HG03108 (cell line): ENCODE data around the gene HECTD2.
"Not testable (repeated sequence)": the region's sequence is repeated elsewhere in the genome, so short reads cannot be mapped to it uniquely, and the experiment has no call there.

ENCODE experiments used
- ATAC-seq: cut with Tn5 transposase; IDR thresholded peaks from one replicate; pipeline ENCODE4 v1.9.1; 2021; ENCODE audit warnings: moderate library complexity; ENCODE audit not compliant: unreplicated experiment

HECTD2 gene

DNA sequence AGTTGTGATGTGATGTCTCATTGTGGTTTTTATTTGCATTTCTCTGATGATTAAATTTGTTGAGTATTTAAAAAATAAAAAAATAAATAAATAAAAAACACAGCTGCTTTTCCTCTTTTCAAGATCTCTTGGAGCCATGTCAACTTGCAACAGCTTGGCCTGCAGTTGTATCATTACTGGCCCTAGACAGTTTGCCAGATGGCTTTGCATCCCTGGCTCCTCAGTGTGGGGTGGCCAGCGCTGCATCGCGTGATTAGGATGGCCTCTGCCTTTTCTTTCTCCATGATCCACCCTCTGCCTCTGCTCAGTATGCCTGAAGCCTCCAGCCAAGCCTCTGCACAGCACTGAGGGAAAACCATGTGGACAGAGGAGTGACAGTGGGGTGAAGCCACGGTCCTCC lies 126.0 kb downstream of the HECTD2 start:
- no peak for ATAC-seq

DNA sequence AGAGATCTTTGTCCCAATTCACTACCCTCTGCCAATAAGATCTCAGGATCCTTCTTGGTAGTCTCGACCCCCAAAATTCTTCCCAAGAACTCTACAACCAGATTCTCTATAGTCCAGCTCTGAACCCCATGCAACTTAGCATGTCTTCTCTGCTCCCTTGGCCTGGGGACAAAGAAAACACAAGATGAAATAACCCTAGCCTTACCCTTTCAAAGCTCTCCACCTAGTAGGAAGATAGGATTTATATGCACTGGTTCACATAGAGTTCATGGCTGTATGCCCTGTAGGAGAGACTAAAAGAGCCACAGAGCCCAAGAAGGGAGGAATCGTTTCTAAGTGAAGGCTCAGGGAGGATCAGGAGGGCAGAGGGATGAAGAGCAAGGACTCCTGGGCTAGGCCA lies 126.6 kb downstream of the HECTD2 start:
- ATAC-seq, result no peak

DNA sequence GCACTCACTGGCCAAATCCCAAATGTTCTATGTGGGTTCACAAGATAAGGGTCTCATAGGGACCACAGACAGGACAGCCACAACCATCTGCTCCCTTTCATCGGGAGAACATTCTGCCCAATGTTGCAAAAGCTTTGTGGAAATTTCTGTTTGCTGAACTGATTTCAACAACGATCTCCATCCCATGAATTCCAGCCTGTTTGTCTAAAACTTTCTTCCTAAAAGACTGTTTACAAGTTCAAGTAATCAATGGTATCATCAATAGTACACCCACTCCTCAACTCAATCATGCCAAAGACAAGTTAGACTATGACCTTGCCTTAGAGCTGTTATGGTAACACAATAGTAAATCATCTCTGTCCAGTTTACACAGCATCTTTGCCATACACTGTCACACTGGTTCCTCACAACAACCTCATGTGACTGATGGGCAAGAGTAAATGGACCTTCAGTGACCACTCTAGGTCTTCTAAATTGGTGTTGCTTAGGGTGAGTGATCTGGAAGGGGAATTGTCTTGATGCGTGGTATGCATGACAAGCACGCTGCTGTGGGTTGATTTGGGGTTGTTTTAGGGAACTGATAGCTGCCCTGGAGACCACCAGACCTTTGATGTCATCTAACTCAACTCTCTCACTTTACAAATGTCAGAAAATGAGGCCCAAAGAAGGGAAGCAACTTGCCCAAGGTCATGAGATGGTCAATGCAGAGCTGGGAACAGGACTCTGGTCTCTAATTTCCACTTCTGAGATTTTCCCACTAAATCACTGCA lies 127.7 kb downstream of the HECTD2 start:
- no peak for ATAC-seq

DNA sequence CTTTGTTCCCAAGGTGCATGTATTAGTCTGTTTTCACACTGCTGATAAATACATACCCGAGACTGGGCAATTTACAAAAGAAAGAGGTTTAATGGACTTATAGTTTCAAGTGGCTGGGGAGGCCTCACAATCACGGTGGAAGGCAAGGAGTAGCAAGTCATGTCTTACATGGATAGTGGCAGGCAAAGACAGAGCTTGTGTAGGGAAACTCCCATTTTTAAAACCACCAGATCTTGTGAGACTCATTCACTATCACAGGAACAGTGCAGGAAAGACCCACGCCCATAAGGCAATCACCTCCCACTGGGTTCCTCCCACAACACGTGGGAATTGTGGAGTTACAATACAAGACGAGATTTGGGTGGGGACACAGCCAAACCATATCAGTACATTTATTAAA lies 129.8 kb downstream of the HECTD2 start:
- ATAC-seq, result no peak

DNA sequence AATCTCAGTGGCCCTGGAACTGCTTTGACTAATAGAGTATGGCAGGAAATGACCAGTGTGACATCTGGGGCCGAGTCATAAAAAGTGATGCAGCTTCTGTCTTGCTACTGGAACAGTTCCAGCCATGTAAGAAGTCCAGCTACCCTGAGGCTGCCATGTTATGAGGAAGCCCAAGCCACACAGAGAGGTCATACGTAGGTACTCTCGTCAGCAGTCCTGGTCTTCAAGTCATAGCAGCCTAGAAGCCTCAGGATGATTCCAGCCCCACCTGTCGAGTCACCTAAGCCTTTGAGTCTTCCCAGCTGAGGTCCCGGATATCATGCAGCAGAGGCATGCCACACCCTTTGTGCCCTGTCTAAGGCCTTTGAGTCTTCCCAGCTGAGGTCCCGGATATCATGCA lies 130.6 kb downstream of the HECTD2 start:
- ATAC-seq, result no peak

DNA sequence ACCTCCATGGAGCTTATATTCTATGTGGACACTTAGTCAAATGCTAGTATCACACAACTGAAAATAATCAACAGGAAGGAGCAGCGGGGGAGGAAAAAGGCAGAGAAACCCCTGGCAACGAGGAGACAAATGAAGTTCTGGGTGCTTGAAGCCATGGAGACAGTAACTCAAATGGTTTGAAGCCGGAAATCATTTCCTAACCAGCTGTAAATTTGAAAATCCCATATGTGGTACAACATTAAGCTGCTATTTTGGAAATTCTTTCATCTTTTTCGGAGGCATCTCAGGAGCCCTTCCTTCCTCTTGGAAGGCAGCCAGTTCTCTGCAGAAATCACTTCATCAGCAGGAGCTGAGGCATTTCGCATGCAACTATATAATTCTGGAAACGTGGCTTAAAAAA lies 131.3 kb downstream of the HECTD2 start:
- no peak for ATAC-seq

DNA sequence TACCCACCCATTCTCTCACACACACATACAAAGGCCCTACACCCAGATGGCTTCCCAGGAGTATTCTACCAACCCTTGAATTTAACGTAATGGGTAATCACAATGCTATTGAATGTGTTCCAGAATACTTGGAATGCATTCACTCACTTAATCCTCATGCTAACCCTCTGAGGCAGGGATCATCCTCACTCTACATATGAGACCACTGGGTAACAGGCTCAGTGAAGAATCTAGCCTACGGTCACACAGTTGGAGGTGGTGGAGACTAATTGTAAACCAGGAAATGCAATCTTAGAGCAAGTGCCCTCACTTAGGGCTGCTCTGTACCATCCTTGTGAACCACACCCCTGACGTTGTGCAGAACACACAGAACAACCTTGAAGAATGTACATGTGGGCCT lies 135.2 kb downstream of the HECTD2 start:
- ATAC-seq, result no peak

DNA sequence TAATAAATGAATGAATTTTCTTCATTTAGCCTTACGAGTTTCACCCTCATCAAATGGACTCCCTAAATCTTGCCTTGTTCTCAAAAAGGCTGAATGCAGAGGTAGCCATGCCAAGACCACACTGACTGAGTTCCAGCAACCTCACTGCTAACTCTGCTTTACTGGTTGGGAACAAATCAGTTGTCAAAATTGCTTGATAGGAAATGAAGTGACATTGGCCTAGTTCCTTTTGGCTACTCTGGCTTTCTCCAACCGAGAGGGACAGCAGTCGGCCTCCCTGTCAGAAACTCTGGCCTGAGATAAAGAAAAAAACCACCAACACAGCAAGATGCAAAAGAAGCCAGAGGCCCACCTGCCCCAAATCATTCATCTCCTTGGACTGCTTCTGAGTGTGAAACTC lies 135.7 kb downstream of the HECTD2 start:
- ATAC-seq, result no peak

DNA sequence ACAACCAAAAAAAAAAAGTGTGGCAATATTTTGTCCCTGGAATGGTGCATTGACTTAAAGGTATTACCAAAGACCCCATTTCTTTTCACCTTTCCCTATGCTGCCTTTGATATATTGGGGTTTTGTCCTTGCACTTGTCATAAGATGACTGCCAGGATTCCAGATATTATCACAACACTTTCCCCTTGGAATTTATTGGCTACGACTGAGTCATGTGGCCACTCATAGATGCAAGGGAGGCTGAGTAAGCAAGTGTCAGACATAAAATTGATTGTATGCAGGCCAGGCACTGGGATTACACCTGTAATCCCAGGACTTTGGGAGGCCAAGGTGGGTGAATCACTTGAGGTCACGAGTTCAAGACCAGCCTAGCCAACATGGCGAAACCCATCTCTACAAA lies 139.1 kb downstream of the HECTD2 start:
- ATAC-seq, result no peak

DNA sequence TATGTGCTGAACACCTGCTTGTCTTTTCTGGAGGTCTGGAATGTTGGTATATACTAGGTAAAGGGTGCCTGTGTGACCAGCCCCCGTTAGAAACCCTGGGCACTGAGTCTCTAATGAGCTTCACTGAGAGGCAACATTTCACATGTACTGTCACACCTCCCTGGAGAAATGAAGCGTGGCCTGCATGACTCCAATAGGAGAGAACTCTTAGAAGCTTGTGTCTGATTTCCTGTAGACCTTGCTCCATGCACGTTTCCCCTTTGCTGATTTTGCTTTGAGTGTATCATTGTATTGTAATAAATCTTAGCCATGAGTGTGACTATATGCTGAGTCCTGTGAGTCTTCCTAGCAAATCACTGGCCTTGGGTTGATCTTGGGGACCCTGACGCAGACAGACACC lies 139.9 kb downstream of the HECTD2 start:
- ATAC-seq, result no peak

DNA sequence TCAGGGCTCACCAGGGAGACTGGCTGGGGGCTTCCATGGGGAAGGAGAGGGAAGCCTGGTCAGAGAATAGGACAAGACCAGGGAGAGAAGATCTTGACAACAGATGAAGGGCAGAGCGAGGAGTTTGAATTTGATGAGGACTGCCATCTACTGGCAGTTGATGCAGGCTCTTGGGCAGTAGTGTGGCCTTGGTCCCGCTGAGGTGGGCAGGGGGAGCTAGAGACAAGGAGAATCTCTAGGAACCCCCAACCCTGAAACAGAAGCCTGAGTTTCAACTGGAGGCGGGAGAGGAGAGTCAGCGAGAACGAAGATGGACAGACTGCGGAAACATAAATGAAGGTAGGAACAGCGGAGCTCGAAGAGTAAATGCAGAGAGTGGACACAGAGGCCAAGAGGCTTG lies 141.7 kb downstream of the HECTD2 start:
- ATAC-seq, result no peak

DNA sequence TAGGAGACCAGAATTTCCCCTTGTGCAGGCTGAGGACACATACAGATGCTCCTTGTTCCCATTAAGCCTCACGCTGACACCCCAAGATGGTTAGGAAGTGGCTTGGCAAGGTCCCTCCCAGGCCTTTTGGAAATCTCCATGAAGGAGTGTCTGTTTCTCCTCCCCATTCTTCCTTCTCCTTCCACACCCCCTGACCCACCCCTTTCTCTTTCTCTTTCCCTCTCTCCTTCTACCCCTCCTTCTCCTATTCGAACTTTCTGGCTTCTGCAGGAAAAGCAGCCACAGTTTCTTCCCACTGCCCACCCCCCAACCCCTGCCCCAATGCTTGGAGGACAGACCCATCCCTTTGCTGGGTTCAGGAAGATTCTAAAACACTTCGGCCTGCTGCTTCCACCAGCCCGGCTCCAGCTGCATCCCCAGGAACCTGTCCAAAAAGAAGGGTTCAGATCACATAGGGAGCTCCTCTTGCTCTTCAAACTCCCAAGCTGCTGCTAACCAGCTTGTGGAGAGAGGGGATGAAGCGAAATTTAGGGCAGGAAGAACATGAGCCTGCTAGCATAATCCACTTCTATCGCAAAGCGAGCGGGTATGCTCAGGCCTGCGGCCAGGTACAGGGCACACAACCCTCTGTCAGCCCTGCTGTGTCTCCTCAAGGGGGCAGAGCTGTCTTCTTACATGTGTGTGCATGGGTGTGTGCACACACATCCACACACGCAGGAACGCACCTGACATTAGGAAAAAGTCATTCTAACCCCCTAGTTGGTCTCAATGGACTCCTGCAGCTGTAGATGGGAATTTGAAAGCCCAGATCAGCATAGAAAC lies 142.3 kb downstream of the HECTD2 start:
- ATAC-seq, result no peak

DNA sequence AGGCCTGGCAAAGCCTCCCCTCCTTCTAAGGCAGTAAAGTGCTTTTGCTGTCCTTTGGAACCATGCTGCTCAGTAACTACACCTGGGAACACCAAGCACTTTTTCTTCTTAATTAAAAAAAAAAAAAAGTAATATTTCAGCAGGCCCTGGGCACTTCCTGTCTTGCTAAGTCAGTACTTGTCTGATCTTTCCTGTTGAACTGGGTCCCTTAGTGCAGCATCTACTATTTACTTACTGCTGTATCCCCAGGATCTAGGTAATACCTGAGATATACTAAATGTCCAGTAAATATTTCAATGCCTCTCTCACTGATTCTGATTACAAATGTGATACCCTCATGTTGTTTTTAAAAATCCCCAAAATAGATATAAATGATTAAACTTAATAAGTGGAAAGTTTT lies 145.3 kb downstream of the HECTD2 start:
- no peak for ATAC-seq

DNA sequence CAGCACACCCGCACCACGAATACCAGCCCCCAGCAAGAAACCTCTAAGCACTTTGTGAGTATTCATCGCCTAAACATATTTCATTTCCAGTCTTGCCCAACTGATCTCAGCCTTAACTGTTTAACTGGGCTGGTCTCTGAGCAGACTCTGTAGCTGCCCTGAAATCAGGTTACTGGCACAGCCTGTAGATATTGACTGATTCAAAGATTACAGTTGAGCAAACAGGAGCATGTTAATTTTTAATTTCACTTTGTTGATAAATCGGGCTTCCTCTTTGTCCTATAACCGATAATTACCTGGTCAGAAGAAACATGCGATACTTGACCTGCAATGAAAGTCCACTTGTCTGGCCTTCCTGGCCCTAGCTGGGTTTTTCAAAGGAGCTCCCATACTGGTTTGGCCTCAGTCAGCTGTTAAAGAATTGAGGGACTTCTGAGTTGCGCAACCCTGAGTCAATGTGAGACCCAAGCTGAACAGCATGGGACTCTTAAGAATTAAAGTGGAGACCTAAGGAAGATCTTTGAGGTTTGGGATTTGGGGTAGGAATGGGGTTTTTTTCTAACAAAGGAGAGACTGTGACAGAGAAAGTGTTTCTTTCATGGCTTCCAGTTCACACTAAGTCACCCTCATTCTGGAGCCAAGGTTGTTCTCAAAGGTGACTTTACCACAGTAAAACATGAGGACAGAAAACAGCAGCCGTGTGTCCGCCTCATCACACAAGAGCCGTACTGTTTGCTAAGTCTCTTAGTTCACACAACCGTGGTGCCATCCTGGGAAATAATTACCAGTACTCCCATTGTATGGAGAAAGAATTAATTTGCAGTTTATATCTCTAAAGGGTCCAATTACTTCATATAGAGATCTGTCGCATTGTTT lies 146.8 kb downstream of the HECTD2 start:
- ATAC-seq, result no peak

DNA sequence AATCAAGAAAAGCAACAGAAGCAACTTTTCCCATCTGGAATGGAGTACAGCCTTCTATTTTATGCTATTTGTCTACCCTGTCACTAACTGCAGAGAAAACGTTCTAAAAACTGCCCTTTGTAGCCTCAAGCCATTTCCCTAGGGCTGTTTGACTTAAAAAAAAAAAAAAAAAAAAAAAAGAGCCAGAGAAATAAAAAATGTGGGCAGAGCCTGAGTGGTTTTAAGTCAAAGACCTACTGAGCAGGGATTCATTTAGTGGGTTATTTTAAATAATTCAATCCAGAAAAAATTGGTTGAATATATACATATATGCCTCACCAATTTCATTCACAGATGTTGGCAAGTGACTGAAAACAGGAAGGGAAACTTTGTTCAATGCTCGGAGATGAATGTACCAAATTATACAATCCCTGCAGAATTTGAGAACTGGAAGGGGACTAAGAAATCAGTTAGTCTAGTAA lies 147.5 kb downstream of the HECTD2 start:
- ATAC-seq, result no peak

DNA sequence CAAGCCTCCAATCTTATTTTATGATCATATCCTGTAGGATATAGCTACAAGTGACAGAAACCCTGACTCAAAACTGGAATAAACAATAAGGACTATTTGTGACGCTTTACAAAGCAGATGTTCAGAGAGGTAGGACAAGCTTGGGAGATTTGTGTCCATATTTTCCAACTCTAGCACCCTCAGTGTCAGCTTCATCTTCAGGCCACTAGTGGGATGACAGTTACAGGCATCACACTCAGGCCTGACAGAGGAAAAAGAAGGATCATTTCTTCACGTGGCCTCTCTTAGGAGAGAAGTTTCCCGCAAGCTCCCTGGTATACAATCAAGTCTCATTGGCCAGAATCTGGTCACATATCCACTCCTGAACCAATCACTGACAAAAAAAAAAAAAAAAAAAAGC lies 148.3 kb downstream of the HECTD2 start:
- ATAC-seq, result no peak

DNA sequence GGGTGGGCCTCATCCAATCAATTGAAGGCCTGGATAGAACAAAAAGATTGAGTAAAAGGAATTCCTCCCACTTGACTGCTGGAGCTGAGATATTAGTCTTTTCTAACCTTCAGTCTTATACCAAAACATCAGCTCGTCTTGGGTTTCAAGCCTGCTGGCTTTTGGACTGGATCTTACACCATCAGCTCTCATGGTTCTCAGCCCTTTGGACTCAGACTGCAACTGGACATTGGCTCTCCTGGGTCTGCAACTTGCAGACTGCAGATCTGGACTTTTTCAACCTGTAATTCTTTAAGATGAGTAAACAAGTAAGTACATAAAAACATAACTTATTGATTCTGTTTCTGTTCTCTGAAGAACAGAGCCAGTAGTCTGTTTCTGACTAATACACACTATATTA lies 149.0 kb downstream of the HECTD2 start:
- no peak for ATAC-seq

DNA sequence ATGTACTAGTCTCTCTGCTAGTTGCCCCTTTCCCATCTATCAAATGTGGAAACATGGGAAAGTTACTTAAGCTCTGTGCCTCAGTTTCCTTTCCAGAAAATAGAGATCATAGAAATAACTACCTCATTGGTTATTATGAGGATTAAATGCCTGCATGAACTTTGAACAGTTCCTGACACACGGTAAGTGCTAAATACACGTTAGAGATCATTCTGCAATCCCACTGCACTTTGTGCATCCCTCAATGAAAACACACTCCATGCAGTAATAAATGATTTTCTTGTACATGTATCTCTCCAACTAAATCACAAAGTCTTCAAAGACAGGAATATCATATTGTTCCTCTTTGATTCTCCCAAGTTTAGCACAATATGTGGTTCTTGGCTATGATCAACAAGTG lies 149.6 kb downstream of the HECTD2 start:
- ATAC-seq, result no peak

DNA sequence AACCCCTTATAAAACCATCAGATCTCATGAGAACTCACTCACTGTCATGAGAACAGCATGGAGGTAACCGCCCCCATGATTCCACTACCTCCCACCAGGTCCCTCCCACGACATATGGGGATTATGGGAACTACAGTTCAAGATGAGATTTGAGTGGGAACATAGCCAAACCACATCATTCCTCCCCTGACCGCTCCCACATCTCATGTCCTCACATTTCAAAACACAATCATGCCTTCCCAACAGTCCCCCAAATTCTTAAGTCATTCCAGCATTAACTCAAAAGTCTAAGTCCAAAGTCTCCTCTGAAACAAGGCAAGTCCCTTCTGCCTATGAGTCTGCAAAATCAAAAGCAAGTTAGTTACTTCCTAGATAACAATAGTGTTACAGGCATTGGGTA lies 150.7 kb downstream of the HECTD2 start:
- not testable (repeated sequence) for ATAC-seq

DNA sequence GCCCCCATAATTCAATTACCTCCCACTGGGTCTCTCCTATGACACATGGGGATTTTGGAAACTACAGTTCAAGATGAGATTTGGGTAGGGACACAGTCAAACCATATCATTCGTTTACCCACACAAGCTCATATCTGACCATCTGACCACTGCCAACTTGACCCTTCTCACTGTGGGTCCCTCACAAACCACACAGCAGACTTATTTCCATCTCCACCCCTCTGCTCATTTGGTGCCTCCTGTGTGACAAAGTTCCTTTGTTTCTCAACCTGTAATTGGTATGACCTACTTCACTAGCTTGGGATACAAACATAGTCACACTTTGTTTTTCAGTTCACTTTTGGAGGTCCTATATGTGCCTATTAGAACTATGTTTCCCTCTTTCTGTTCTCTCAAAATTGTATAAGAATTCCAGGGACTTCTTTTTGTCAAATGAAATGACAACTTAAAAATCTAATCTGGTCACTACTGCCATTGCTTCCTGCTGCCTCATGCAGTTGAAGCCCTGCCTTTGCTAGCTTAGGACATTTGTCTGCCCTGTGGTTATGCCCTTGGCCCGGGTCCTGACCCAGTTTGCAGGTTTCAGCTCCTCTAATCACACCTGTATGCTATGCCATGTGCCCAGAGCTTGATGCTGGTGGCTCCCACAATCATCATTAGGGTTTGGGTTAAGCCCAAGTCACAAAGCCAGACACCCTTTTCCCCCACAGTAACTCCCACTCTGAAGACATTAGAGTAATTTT lies 152.9 kb downstream of the HECTD2 start:
- ATAC-seq, result no peak

DNA sequence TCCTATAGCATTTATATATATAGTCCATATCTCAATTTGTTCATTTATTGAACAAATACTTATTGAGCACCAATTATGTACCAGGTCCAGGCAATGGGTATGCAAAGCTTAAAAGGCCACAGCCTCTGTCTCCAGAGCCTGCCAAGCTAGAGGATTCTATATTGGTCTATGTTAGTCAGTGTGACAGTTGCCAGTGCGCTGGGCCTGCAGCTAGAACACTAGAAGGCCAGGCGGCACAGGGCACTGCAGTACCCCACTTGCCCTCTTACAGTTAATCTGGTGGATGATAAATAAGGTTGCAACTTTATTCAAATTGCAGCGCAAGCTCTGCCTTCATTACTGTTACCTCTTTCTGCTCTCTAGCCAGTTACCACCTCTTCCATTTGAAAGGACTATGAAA lies 153.9 kb downstream of the HECTD2 start:
- no peak for ATAC-seq
